HepG2 (cell line): ENCODE measurements around the gene RABGAP1. TPM values are rescaled to one million over a fixed set of nuclear protein-coding genes. Genes with fewer than 3 reads are reported as not detected.

Source experiments
- ASH2L ChIP-seq: fragments of 300-600, 200-600 bp; sonication (generic); IDR thresholded peaks from 2 replicates; pipeline ENCODE4 v1.7.0; 2017; ENCODE audit warnings: low read depth, mild to moderate bottlenecking, moderate library complexity, mixed read lengths, low read length; ENCODE audit not compliant: insufficient read length
- CERS6 ChIP-seq: sonication (generic); formaldehyde crosslinking; IDR thresholded peaks from 2 replicates; pipeline ENCODE4 v1.5.0; 2020; ENCODE audit warnings: missing genetic modification reagents
- CHD2 ChIP-seq: IDR thresholded peaks from 2 replicates; pipeline ENCODE4 v1.6.1; 2011; ENCODE audit warnings: low read depth, low read length, improper control_type of control experiment
- CHD4 ChIP-seq: fragments of 200-600 bp; sonication (generic); IDR thresholded peaks from 2 replicates; pipeline ENCODE4 v1.7.0; 2017; ENCODE audit warnings: mild to moderate bottlenecking, low read length, borderline replicate concordance
- E2F5 ChIP-seq: sonication (generic); formaldehyde crosslinking; conservative IDR thresholded peaks from 2 replicates; pipeline ENCODE4 v1.4.0; 2020; ENCODE audit warnings: missing genetic modification reagents
- FOXP1 ChIP-seq, 2 experiments: fragments of 450-650 bp in 1 of 2; IDR thresholded peaks; 2 replicates each; pipeline ENCODE4 v1.6.1; 2017 to 2018; ENCODE audit warnings: antibody characterized with exemption in 1 of 2
- HDAC2 ChIP-seq: sonication (generic); formaldehyde crosslinking; IDR thresholded peaks from 2 replicates; pipeline ENCODE4 v1.4.0; 2020; ENCODE audit warnings: missing genetic modification reagents
- IRX3 ChIP-seq: sonication (generic); formaldehyde crosslinking; IDR thresholded peaks from 2 replicates; pipeline ENCODE4 v1.8.1; 2023; ENCODE audit warnings: mild to moderate bottlenecking, low read depth, missing genetic modification reagents, borderline replicate concordance
- KDM5B ChIP-seq: sonication (generic); formaldehyde crosslinking; IDR thresholded peaks from 2 replicates; pipeline ENCODE4 v1.4.0; 2020; ENCODE audit warnings: missing genetic modification reagents, mild to moderate bottlenecking, borderline replicate concordance
- MAF1 ChIP-seq: sonication (generic); formaldehyde crosslinking; IDR thresholded peaks from 2 replicates; pipeline ENCODE4 v1.5.0; 2020; ENCODE audit warnings: missing genetic modification reagents, borderline replicate concordance
- MLX ChIP-seq: IDR thresholded peaks from 2 replicates; pipeline ENCODE4 v1.6.1; 2016
- NCOA2 ChIP-seq: sonication (generic); formaldehyde crosslinking; IDR thresholded peaks from 2 replicates; pipeline ENCODE4 v1.8.0; 2022; ENCODE audit warnings: inconsistent platforms
- NR2F2 ChIP-seq: IDR thresholded peaks from 2 replicates; pipeline ENCODE4 v1.6.1; 2012; ENCODE audit warnings: low read depth, inconsistent platforms, borderline replicate concordance
- RAD51 ChIP-seq: fragments of 450-650 bp; IDR thresholded peaks from 2 replicates; pipeline ENCODE4 v1.6.1; 2016; ENCODE audit warnings: borderline replicate concordance
- RBM39 ChIP-seq: fragments of 200-400 bp; formaldehyde crosslinking; IDR thresholded peaks from one replicate; pipeline ENCODE4 v1.6.1; 2018; ENCODE audit warnings: antibody characterized with exemption, mild to moderate bottlenecking, low read depth, low read length; ENCODE audit not compliant: poor library complexity, severe bottlenecking
- RORA ChIP-seq: sonication (generic); formaldehyde crosslinking; IDR thresholded peaks from 2 replicates; pipeline ENCODE4 v1.5.0; 2020; ENCODE audit warnings: mild to moderate bottlenecking, missing genetic modification reagents, moderate library complexity
- THAP7 ChIP-seq: sonication (generic); formaldehyde crosslinking; IDR thresholded peaks from 2 replicates; pipeline ENCODE4 v1.8.1; 2023; ENCODE audit warnings: mild to moderate bottlenecking, missing genetic modification reagents
- ZNF12 ChIP-seq: sonication (generic); formaldehyde crosslinking; IDR thresholded peaks from 2 replicates; pipeline ENCODE4 v1.5.0; 2020; ENCODE audit warnings: missing genetic modification reagents
- ZNF251 ChIP-seq: sonication (generic); formaldehyde crosslinking; IDR thresholded peaks from 2 replicates; pipeline ENCODE4 v1.9.0; 2021; ENCODE audit warnings: mild to moderate bottlenecking, missing genetic modification reagents
- ZNF646 ChIP-seq: sonication (generic); formaldehyde crosslinking; IDR thresholded peaks from 2 replicates; pipeline ENCODE4 v1.9.0; 2021; ENCODE audit warnings: mild to moderate bottlenecking, missing genetic modification reagents
- polyA plus RNA-seq, 8 experiments: library from polyadenylated mRNA; depleted of rRNA in 3 of 8; stranded (reverse) in 7 of 8; unstranded in 1 of 8; fragments of >200 nt; fragmentation: Illumina TruSeq in 4 of 8; extraction: Trizol in 4 of 8; gene quantifications; 2 replicates each; pipeline versions ENCODE4 v1.2.1 to v1.2.3, GENCODE V29; 2011 to 2016; ENCODE audit warnings: low read depth in 4 of 8, missing spikeins in 1 of 8, mixed read lengths in 1 of 8; ENCODE audit not compliant: insufficient read depth in 1 of 8
- total RNA-seq, 5 experiments: library from RNA; depleted of rRNA; stranded (reverse); fragments of >200 nt; fragmentation: Illumina TruSeq; extraction: Trizol; gene quantifications; 2 replicates each; pipeline ENCODE4 v1.2.3, GENCODE V29; 2016; ENCODE audit warnings: low read depth in 1 of 5

Gene RABGAP1
- total and polyA plus RNA-seq, 2 of the 13 experiments (the other 11 are each of a cell fraction or from before 2014, with no cell fraction given), result 19.1 to 19.3 TPM

- TF ChIP-seq ZNF646 (CRISPR knock-in tag) (no peak), ZNF251 (CRISPR knock-in tag) (no peak), E2F5 (CRISPR knock-in tag) (no peak), RAD51 (no peak), ASH2L (peak; percentile 91), RORA (CRISPR knock-in tag) (no peak; the same call in 1 of the 2 replicates), NCOA2 (CRISPR knock-in tag) (no peak), THAP7 (CRISPR knock-in tag) (no peak), CHD2 (peak; percentile 84), CERS6 (CRISPR knock-in tag) (no peak), MAF1 (CRISPR knock-in tag) (no peak), ZNF12 (no peak; the same call in 1 of the 2 replicates), NR2F2 (no peak), HDAC2 (CRISPR knock-in tag) (no peak; the same call in 1 of the 2 replicates), CHD4 (no peak), MLX (0 out of 2 replicates have a peak, but pooled peaks have one; percentile 11), FOXP1 (IDR thresholded peaks at IDR 0.05) (no peak), FOXP1 (CRISPR knock-in tag; IDR thresholded peaks at IDR 0.05) (no peak), IRX3 (no peak), RBM39 (no peak), KDM5B (CRISPR knock-in tag) (peak; percentile 62; the same call in 1 of the 2 replicates)
Measured at GRCh38 chr9:122912964-122913673, 27.7 kb upstream of the RABGAP1 start, which contains the start of gene ZBTB6 (continued).
